HG03521 (cell line): ENCODE results near the gene LHX3.

Source experiments
- ATAC-seq: cut with Tn5 transposase; IDR thresholded peaks from one replicate; pipeline ENCODE4 v1.9.1; 2021; ENCODE audit warnings: mild to moderate bottlenecking, moderate library complexity; ENCODE audit not compliant: unreplicated experiment

LHX3 gene

GRCh38 chr9:136209786-136210185 is 4.9 kb upstream of the LHX3 start:
- no peak for ATAC-seq

- no peak for ATAC-seq
Observed at GRCh38 chr9:136209232-136209631, 4.3 kb upstream of the LHX3 start.

- no peak for ATAC-seq
Observed at GRCh38 chr9:136208675-136209074, 3.7 kb upstream of the LHX3 start.

GRCh38 chr9:136207616-136208015 is 2.7 kb upstream of the LHX3 start:
- no peak for ATAC-seq

- ATAC-seq, result no peak
Observed at GRCh38 chr9:136206602-136207275, 1.8 kb upstream of the LHX3 start.

- no peak for ATAC-seq
Observed at GRCh38 chr9:136205707-136205992, 722 bp upstream of the LHX3 start.

- ATAC-seq, result no peak
Observed at GRCh38 chr9:136204145-136204805, 653 bp downstream of the LHX3 start.

- no peak for ATAC-seq
Observed at GRCh38 chr9:136203408-136204144, 1.4 kb downstream of the LHX3 start.

GRCh38 chr9:136202454-136203407 is 2.2 kb downstream of the LHX3 start:
- no peak for ATAC-seq

- ATAC-seq, result no peak
Observed at GRCh38 chr9:136201609-136202453, 3.1 kb downstream of the LHX3 start.

GRCh38 chr9:136201174-136201573 is 3.8 kb downstream of the LHX3 start:
- ATAC-seq, result no peak

GRCh38 chr9:136200424-136200823 is 4.5 kb downstream of the LHX3 start:
- ATAC-seq, result no peak

GRCh38 chr9:136199391-136200288 is 5.3 kb downstream of the LHX3 start:
- ATAC-seq, result no peak

GRCh38 chr9:136198605-136199083 is 6.3 kb downstream of the LHX3 start:
- ATAC-seq, result no peak

GRCh38 chr9:136197930-136198604 is 6.9 kb downstream of the LHX3 start:
- no peak for ATAC-seq

- no peak for ATAC-seq
Observed at GRCh38 chr9:136197084-136197875, 7.6 kb downstream of the LHX3 start.

GRCh38 chr9:136196404-136197083 is 8.4 kb downstream of the LHX3 start:
- no peak for ATAC-seq
